Panc1 (cell line): ENCODE measurements around the gene UBAP2L.

Source experiments
- POLR2AphosphoS5 ChIP-seq: IDR thresholded peaks from 2 replicates; pipeline ENCODE4 v1.6.1; 2012; ENCODE audit warnings: mild to moderate bottlenecking, low read depth, low read length, moderate library complexity
- SIN3A ChIP-seq: IDR thresholded peaks from 2 replicates; pipeline ENCODE4 v1.6.1; 2012; ENCODE audit warnings: low read depth, mild to moderate bottlenecking, low read length, moderate library complexity, borderline replicate concordance; ENCODE audit not compliant: insufficient read depth
- TF ChIP-seq, protein P1 (sequence below), 2 experiments: IDR thresholded peaks; 2 replicates each; pipeline ENCODE4 v1.6.1; 2011 to 2012; ENCODE audit warnings: low read depth in 2 of 2, control low read depth in 1 of 2, low read length in 1 of 2, mild to moderate bottlenecking in 1 of 2, moderate library complexity in 1 of 2; ENCODE audit not compliant: insufficient read depth in 1 of 2
- TF ChIP-seq, protein P2 (sequence below): fragments of 450-650 bp; IDR thresholded peaks from 2 replicates; pipeline ENCODE4 v1.5.1; 2017; ENCODE audit warnings: mild to moderate bottlenecking

DNA sequence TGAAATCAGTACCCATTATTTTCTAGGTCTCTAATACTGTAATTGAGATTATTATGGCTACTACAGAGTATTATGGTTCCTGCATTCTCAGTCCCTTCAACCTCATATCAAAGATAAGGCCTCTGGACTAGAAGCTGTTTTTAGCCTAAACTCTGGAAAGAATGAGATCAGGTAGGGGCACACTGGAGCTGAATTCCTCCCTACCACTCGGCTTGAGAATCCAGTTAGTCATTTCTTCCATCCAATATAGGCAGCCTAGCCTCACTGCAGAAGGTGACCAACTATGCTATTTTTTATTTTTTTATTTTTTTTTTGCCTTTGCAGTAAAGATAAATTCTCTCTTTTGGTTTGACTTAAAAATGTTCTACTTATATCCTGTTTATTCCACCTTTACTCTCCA lies 43.7 kb downstream of the UBAP2L start:
- TF ChIP-seq, protein P1, sequence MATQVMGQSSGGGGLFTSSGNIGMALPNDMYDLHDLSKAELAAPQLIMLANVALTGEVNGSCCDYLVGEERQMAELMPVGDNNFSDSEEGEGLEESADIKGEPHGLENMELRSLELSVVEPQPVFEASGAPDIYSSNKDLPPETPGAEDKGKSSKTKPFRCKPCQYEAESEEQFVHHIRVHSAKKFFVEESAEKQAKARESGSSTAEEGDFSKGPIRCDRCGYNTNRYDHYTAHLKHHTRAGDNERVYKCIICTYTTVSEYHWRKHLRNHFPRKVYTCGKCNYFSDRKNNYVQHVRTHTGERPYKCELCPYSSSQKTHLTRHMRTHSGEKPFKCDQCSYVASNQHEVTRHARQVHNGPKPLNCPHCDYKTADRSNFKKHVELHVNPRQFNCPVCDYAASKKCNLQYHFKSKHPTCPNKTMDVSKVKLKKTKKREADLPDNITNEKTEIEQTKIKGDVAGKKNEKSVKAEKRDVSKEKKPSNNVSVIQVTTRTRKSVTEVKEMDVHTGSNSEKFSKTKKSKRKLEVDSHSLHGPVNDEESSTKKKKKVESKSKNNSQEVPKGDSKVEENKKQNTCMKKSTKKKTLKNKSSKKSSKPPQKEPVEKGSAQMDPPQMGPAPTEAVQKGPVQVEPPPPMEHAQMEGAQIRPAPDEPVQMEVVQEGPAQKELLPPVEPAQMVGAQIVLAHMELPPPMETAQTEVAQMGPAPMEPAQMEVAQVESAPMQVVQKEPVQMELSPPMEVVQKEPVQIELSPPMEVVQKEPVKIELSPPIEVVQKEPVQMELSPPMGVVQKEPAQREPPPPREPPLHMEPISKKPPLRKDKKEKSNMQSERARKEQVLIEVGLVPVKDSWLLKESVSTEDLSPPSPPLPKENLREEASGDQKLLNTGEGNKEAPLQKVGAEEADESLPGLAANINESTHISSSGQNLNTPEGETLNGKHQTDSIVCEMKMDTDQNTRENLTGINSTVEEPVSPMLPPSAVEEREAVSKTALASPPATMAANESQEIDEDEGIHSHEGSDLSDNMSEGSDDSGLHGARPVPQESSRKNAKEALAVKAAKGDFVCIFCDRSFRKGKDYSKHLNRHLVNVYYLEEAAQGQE (IDR thresholded peaks at IDR 0.05; ENCODE audit: insufficient read depth in 1 of 2, low read depth in 2 of 2, low read length in 1 of 2), result no peak
- TF ChIP-seq, protein P2, sequence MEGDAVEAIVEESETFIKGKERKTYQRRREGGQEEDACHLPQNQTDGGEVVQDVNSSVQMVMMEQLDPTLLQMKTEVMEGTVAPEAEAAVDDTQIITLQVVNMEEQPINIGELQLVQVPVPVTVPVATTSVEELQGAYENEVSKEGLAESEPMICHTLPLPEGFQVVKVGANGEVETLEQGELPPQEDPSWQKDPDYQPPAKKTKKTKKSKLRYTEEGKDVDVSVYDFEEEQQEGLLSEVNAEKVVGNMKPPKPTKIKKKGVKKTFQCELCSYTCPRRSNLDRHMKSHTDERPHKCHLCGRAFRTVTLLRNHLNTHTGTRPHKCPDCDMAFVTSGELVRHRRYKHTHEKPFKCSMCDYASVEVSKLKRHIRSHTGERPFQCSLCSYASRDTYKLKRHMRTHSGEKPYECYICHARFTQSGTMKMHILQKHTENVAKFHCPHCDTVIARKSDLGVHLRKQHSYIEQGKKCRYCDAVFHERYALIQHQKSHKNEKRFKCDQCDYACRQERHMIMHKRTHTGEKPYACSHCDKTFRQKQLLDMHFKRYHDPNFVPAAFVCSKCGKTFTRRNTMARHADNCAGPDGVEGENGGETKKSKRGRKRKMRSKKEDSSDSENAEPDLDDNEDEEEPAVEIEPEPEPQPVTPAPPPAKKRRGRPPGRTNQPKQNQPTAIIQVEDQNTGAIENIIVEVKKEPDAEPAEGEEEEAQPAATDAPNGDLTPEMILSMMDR, result no peak
- TF ChIP-seq SIN3A, result no peak
- no peak for TF ChIP-seq POLR2AphosphoS5
